ENCODE results near the gene ABCB9.
"Not testable (repeated sequence)": the region's sequence is repeated elsewhere in the genome, so short reads cannot be mapped to it uniquely, and the experiment has no call there.

ABCB9 gene

DNA sequence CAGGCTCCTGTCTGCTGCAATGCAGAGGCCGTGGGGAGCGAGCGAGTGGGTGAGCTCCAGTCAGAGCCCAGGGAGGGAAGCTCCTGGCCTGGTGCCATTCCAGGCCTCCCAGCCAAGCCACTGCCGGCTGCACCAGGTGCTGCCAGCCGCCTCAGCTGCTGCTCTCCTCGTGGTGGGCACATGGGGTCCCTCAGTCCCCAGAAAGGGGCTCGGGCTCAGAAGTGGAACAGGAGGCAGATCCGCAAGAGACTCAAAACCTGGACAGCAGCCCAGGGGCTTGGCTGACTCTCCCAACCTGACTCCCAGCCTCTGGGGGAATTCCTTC, 2.4 kb downstream of the ABCB9 start:
- no peak for DNase-seq

DNA sequence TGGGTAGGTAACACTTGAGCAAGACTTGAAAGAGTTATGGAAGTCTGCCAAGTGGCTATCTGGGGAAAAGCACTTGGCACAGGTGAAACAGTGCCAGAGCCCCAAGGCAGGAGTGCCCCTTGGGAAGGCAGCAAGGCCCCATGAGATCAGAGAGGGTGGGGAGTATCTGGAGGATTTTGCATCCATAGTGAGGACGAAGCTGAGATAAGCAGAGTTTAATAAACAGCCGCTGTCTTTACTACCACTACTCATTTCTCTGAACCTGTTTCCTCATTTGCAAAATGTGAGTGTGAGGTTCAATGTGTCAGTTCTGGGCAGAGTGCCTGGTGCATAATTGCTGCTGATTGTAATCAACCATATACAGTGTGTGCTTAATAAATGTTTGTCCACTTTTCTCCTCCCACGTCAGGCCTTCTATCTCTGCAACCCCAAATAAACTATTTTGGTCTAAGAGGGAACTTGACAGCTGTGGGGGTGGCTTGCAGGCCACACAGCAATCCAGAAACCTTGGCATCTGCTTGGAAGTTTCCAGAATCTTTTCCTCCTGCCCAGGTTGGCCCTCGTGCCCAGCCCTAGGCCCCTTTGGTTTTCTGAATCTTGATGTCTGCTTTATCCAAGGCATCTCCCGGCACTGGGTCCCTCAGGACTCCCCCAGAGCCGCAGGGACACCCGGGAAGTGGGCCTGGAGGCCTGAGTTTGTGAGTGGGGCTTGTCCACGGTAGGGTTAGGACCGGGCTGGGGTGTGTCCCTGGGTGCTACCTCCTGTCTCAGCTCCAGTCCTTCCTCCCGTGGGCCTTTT, 4.5 kb downstream of the ABCB9 start:
- DNase-seq, result no peak

DNA sequence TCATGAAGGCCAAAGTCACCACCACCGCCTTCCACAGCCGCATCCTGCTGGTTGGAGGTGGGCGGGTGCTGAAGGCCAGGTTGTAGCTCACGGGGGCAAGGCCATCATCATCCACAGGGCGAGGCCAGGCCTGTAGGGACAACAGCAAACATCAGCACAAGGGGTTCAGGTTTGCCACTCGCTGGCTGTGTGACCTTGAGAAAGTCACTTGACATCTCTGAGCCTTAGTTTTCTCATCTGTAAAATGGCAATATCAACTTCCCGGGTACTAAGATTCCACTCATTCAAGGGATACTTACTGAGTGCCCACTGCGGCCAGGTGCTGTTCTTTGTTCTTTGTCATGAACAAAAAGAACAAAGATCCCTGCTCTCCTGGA, 6.1 kb downstream of the ABCB9 start:
- DNase-seq, result no peak

DNA sequence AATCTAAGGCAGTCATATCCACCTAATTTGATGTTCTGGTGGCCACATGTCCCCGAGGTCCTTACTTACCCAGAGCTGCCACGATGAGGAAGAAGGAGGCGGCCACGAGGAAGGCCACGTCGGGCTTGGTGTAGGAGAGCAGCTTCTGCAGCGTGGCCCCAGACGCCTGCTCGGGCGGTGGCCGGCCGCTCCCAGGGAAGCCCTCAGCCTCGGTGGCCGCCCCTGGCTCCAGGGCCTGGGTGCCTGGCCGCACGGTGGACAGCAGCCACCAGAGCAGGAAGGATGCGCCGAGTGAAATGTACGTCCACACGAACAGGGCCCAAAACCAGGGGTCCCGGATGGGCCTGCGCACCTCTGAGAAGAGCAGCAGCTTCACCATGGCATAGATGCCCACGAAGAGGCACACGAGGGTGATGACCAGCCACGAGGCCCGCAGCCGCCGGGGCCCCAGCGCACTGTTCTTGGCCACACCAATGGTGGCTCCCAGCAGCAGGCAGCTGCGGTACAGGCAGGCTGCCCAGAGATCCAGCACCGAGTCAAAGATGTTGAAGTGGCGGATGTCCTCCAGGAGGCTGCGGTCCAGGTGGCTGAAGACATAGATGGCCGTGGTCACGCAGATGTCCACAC, 6.6 kb downstream of the ABCB9 start:
- DNase-seq, result no peak

DNA sequence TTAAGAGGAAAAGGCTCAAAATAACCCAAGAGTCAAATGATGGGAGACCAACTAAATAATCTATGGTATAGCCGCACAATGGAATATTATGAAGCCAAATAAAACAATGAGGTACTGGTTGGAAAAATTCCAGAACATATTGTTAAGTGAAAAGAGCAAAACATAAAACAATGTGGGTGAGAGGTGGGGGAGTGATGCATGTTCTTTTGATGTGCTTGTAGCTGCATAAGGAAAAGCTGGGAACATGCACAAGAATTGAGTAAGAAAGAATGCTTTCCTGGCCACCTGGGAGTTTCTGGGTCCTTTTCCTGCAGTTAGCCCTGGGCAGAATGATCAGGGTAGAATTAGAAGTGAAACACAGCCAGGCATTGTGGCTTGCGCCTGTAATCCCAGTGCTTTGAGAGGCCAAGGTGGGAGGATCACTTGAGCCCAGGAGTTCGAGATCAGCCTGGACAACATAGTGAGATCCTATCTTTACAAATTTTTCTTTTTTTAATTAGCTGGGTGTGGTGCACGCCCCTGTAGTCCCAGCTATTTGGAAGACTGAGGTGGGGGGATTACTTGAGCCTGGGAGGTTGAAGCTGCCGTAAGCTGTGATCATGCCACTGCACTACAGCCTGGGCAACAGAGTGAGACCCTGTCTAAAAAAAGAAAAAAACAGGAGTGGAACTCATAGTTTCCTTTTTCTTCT, 7.9 kb downstream of the ABCB9 start:
- DNase-seq, result no peak

DNA sequence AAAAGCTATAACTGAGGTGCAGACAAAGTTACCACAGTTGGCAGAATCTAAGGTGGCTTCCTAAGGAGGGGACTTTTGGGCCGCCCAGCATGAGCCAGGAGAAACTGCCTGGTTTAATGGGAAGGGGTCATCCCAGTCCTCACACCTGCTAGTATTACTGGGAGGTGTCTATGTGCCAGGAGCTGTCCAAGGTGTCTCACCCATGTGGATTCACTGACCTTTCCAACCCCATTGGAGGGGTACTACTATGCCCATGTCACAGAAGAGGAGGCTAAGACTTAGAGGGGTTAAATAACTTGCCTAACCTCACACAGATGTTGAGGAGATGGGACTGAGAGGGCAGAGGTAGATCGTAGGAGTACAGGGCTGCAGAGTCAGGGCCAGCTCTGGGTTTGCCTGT, 10.2 kb downstream of the ABCB9 start:
- no peak for DNase-seq

DNA sequence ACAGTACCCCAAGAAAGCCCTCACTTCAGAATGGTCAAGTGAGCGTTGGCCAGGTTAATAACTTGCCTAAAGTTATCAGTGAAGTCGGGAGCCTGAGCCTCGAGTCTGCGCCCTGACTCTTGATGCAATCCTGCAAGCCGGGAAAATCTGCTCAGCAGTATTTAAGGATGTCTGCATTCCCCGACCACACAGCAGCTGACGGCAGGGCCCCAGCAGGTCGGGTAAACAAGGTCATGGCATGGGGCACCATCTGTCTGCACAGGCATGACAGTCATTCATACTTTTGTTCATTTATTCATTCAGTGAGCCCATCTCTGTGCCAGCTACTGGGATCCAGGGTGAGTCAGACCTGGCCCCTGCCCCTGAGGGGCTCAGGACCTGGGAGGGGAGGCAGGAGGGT, 11.1 kb downstream of the ABCB9 start:
- no peak for DNase-seq

DNA sequence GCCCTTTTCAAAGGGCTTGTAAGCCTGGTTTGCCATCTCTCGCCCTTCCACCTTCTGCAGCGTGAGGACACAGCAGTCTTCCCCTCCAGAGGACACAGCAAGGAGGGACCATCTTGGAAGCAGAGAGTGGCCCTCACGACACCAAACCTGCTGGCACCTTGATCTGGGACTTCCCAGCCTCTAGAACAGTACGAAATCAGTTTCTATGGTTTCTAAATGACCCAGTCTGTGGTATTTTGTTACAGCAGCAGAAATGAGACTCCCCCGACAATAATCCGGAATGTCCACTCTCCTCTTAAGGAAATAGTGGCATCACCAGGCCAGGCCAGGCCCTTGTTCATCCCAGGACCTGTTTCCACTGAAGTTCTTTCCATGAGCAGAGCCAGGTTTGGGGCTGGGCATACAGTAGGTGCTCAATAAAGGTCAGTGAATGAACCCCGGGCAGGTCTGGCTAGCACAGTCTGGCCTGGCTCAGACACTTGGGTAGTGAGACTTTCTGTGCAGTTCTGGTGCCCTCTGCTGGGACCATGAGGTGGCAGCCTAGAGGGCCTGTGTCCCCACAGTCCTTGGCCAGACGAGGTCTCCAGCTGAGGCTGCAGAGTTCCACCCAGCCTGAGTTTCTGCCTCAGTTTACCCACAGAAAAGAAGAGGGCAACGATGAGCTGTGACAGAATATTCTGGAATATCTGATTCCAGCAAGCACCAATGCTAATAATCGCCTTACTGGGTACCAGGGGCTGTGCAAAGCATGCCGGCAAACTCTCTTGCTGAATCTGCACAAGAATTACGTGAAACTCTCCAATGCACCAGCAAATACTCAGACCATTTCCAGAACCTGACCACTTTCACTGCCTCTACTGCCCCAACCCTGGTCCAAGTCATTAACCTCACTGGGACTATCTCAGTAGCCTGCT, 14.0 kb downstream of the ABCB9 start:
- peak; percentile 38 to 74 (median 55) for DNase-seq

DNA sequence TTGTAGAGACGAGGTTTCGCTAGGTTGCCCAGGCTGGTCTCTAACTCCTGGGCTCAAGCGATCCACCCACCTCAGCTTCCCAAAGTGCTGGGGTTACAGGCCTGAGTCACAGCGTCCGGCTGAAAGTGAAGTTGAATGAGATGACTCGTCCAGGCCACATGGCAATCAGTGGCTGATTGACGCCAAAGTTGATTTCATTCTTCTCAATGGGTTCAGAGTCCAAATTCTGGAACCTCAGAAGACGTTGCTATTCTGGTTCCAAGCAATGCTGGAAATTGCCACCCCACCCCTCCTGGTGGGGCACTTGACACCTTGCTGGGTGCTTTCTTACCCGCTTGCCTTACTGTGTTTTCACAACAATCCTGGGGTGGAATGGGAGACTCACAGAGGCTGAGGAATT, 14.9 kb downstream of the ABCB9 start:
- no peak for DNase-seq

DNA sequence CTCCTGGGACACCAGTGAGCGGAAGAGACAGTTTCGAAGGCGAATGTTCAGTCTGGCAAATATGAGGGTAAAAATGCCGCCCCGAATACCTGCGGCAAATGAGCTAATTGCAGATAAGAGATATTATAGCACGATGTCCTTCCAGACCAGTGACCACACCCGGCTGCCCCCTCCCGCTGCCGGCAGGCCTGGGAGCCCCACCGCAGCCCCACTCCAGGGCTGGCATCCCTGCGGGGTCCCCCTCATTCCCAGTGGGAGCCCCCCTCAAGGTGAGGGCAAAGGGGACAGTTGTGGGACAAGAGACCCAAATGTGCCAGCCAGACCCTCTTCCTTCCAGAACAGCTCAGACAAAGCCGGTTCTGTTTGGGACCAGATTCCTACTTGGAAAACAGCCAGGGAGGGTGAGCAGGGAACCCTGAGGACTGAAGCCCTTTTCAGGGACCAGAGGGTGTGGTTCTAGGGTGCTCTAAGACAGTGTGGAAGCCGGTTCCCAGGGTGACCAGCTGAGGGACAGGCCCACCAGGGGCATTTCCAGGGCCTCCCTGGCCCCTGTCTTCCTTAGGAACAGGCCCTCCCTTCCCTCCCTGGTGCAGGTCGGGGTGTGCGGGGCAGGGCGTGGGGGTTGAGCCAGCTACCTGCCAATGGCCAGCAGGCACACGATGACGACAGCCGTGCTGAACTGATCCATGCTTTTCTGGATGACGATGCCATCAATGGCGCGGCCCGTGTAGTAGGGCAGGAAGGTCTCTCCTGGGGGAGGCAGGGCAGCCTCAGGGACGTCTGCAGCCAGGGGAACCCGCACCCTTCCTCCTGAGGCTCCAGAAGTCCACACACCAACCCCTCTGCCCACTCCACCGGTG, 16.2 kb downstream of the ABCB9 start:
- no peak for DNase-seq

DNA sequence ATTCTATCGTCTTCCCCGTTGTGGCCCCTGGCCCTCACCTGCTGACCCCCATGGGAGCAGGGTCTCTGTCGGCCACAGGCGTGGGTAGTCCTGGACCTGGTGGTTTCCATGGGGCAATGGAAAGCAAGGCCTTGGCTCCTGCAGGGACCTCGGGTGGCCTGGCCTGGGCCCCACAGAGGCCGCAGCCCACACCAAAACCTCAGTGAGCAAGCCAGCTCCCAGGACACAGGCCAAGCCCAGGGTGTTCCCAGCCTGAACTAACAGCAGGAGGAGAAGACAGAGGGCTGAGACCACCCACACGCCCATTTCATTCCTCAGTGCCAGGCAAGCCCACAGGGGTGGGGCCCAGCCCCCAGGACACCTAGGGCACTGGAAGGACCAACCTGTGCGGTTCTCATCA, 16.9 kb downstream of the ABCB9 start:
- DNase-seq, result no peak

DNA sequence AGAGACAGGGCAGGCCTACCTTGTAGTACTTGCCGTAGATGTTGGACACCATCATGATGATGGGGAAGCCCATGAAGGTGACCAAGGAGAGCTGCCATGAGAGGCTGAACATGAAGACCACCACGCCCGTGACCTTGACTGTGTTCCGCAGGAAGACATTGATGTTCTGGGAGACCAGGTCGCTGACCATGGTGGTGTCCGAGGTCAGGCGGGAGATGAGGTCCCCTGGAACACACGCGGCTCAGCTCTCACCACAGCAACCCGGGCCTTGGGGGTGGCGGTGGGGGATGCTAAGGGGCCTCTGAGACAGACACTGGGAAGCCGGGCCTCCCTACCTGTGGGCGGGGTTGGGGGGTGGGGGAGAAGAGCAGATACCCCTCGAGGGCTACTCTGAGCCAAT, 17.7 kb downstream of the ABCB9 start:
- DNase-seq, result no peak

DNA sequence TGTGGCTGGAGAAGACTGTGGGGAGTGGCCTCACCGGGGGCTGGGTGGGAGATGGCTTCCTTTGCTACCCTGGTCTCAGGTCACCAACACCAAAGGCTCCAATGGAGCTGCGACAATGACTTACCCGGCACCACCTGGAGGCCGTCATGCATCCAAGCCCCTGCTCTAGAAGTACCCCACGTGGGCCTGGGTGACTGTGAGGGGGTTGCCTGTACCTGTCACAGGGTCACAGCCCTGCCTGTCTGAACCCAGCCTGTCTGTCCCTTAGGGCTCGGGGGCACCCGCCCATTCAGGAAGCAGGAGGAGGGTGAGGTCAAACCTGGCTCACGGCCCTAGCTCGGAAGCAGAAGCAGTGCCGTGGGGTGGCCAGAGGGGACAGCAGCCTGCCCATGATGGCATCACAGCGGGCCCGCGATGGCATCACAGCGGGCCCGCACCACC, 18.9 kb downstream of the ABCB9 start:
- no peak for DNase-seq

DNA sequence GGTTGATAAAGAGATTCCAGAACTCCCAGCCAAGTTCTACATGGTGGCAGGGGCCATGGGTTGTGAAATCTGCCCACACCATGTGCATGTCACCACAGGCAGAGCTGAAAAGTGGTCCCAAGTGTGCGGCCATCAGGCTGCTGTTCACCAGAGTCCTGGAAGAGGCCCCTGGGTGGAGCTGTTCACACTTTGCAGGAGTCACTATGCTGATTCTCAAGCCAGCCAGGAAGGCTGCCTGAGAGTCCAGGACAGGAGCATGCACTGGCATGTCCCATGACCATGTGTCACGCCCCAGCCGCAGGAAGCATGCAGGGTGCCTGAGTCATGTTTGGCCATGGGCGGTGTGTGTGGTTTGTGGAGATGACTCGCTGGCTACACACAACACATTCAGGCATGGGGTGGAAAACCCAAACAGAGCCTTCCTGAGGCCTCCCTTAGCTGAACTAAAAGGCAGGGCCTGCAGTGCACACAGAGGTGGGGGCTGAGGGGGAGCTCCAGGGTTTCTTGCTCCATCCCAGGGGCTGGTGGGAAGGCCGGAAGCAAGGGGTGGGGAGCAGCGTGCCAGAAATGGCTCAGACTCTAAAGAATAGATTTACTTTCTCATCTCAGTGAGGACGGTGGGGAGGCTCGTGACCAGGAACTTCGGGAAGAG, 19.4 kb downstream of the ABCB9 start:
- peak in 4 of 5 donors; percentile 11 to 82 (median 28) for DNase-seq

DNA sequence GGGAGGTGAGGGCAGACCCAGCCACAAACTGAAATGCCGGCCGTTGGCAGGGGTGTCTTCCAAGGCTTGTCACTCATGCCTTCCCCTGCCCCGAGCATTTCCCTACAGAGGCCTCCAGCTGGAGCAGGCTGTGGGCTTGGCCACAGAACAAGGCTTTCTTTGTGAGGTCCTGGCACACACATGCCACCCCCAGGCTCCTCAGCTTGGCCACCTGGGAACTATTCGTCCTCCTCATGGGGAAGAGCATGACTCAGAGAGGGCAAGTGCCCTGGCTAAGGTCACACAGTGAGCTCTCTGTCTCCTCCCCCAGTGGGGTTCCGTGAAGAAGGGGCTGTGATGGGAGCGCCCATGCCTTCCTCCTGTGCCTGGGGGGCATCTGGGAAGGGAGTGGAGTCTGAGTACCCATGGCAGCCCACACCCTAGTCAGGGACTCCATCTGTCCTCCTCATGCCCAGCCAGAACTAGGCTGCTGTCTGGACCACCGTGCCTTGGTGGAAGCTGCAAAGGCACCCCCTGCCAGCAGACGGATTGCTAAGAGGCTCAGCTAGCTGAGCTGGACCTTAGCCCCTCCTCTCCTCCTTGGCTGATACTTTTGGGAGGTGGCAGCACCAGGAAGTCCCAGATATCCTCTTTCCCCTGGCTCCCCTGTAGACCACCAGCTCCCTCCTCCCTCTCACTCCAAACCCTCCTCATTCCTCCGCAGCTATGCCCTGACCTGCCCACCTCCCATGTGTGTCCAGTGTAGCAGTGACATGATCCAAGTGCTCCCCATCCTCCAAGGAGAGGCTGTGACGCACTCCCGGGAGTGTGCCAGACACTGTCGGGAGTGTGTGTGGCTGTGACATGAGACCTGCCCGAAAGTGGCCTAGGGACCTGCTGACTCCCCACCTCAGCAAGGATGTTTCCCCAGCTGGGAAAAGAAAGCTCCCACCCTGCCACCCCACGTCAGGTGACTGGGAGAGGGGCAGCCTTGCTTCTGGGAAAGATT, 21.4 kb downstream of the ABCB9 start:
- no peak for DNase-seq

DNA sequence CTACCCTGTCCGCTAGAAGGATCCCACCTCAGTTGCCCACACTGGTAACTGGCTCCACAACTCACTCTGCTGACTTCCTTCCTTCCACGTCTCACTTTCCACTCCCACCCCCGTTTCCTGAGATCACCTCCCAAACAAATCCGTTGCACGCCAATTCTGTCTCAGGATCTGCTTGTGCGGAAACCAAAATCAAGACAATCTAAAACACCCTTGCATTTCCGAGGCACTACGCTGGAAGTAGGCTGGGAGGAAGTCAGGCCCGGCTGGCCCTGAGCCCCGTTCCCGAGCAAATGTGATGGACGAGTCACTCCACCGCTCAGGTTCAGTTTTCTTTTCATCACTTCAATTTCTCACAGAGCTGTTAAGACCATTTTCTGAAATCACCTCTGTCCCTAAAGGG, 23.1 kb downstream of the ABCB9 start:
- no peak for DNase-seq

DNA sequence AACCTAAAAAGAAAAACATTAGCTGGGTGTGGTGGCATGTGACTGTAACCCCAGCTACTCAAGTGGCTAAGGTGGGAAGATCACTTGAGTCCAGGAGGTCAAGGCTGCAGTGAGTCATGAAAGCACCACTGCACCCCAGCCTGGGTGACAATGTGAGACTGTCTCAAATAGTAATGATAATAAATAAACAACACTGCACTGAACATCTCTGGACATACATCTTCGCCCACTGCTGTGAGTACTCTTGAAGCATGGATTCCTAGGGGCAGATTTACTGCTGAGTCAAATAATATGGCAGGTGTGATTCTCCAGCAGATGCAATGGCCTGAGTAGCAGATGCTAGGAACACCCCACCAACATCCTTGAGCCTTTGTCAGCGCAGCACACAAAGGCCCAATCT, 23.6 kb downstream of the ABCB9 start:
- no peak for DNase-seq

DNA sequence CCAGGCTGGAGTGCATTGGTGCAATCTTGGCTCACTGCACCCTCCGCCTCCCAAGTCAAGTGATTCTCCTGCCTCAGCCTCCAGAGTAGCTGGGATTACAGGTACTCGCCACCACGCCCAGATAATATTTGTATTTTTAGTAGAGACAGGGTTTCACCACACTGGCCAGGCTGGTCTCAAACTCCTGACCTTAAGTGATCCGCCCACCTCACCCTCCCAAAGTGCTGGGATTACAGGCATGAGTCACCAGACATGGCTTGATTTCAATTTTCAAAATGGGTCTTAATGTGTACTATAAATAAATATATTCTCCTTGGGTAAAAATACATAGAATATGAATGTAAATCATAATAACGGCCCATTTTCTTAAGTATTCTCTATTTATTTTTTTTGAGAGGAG, 24.9 kb downstream of the ABCB9 start:
- not testable (repeated sequence) for DNase-seq

DNA sequence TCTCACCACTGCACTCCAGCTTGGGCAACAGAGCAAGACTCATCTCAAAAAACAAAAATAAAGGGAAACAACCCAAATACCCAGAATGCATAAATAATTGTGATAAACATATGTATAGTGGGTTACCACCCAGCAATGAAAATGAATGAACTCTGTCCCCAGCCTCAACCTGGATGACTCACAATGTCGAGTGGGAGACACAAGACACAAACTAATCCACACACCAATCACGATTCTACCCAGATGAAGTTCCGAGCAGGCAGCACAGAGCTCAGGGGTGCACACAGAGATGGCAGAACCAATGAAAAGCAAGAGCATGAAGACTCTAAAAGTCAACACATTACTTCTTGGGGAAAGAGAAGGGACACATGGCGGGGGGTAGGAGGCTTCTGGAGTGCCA, 27.1 kb downstream of the ABCB9 start:
- DNase-seq, result no peak

DNA sequence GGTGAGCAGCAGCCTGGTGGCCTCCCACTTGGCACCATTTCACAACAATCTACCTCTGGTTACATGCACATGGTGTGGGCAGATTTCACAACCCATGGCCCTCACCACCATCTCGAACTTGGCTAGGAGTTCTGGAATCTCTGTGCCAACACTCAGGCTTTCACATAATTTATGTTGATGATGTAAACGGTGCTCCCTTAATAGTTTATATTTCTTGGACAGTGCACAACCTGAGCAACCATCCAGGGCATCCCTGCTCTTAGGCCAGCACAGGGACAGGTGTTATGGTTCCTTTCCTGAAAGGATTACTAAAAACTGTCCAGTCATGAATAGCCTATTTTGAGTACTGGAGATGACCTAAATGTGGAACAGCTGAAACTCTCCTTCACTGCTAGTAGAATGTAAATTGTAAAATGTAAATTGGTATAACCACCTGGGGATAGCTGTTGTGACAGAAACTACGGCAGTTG, 28.6 kb downstream of the ABCB9 start:
- DNase-seq, result no peak
